BE2C (cell line): ENCODE results near the gene KCNA4.
"Not testable (repeated sequence)": the region's sequence is repeated elsewhere in the genome, so short reads cannot be mapped to it uniquely, and the experiment has no call there.

Experiments used
- DNase-seq: peaks from one replicate; pipeline ENCODE4 v3.0.0-alpha.2; 2020
- H3K27me3 ChIP-seq: fragments of 250-450 bp; sonication (Bioruptor Pico); 2 replicates; pipeline ENCODE4 v1.5.1; 2020; ENCODE audit warnings: mild to moderate bottlenecking
- H3K36me3 ChIP-seq: fragments of 250-450 bp; sonication (Bioruptor Pico); 2 replicates; pipeline ENCODE4 v1.5.1; 2020; ENCODE audit warnings: mild to moderate bottlenecking
- H3K4me1 ChIP-seq: fragments of 250-450 bp; sonication (Bioruptor Pico); 2 replicates; pipeline ENCODE4 v1.5.1; 2020
- H3K4me3 ChIP-seq: 2 replicates; pipeline ENCODE4 v1.5.1; 2011; ENCODE audit warnings: low read depth, low read length
- H3K9me3 ChIP-seq: fragments of 250-450 bp; sonication (Bioruptor Pico); 2 replicates; pipeline ENCODE4 v1.5.1; 2020
- TF ChIP-seq, protein P1 (sequence below): IDR thresholded peaks from 2 replicates; pipeline ENCODE4 v1.5.1; 2012; ENCODE audit warnings: mild to moderate bottlenecking, low read depth, low read length

Gene KCNA4

DNA sequence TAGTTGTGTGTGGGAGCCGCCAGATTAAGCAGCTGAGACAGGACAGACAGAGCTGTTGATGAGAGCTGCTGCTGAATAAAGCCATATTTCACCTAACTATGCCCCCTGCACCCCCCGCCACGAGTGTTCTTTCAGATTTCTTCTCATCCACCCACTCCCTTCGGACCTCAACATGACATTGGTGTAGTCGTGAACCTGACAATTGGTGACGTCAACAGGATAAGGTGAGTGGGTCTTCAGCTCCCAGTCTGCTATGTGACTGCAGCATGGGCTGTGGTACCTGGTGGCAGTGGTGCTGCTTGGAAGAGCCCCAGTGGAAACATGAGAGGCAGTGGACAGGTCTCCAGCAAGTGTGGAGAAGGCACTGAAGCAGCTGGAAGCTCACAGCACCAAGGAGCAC, 28.3 kb upstream of the KCNA4 start:
- Histone ChIP-seq H3K4me3 (no peak overlapping the region), H3K9me3 (no peaks in the 10 kb centered on the region), H3K36me3 (no peaks in the 10 kb centered on the region), H3K4me1 (no peaks in the 10 kb centered on the region), H3K27me3 (no peaks in the 10 kb centered on the region)
- no peak for DNase-seq
- TF ChIP-seq, protein P1, sequence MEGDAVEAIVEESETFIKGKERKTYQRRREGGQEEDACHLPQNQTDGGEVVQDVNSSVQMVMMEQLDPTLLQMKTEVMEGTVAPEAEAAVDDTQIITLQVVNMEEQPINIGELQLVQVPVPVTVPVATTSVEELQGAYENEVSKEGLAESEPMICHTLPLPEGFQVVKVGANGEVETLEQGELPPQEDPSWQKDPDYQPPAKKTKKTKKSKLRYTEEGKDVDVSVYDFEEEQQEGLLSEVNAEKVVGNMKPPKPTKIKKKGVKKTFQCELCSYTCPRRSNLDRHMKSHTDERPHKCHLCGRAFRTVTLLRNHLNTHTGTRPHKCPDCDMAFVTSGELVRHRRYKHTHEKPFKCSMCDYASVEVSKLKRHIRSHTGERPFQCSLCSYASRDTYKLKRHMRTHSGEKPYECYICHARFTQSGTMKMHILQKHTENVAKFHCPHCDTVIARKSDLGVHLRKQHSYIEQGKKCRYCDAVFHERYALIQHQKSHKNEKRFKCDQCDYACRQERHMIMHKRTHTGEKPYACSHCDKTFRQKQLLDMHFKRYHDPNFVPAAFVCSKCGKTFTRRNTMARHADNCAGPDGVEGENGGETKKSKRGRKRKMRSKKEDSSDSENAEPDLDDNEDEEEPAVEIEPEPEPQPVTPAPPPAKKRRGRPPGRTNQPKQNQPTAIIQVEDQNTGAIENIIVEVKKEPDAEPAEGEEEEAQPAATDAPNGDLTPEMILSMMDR = no peak

DNA sequence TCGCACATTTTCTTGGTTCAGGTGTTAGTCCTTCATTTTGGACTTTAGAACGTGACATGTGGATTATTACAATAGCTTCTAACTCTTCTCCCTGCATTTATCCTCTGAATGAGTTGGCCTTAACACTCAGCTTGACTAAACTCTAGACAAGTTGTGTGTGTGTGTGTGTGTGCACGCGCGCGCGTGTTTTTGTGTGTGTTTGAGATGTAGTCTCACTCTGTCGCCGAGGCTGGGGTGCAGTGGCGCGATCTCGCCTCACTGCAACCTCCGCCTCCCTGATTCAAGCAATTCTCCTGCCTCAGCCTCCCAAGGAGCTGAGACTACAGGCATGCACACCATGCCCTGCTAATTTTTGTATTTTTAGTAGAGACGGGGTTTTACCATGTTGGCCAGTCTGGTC, 24.3 kb upstream of the KCNA4 start:
- H3K4me1 ChIP-seq = no peaks in the 10 kb centered on the region
- no peaks in the 10 kb centered on the region for H3K9me3 ChIP-seq
- no peaks in the 10 kb centered on the region for H3K27me3 ChIP-seq
- DNase-seq = no peak
- no peak overlapping the region for H3K4me3 ChIP-seq
- H3K36me3 ChIP-seq = no peaks in the 10 kb centered on the region
- TF ChIP-seq, protein P1 = no peak

DNA sequence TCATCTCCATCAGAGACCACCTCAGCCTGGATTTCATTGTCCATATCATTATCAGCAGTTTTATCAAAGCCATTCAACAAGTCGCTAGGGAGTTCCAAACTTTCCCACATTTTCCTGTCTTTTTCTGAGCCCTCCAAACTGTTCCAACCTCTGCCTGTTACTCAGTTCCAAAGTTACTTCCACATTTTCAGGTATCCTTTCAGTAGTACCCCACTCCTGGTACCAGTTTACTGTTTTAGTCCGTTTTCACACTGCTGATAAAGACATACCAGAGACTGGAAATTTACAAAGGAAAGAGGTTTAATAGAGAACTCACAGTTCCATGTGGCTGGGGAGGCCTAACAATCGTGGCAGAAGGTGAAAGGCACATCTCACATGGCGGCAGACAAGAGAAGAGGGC, 17.9 kb upstream of the KCNA4 start:
- H3K4me3 ChIP-seq, H3K27me3 ChIP-seq, H3K4me1 ChIP-seq: not testable (repeated sequence)

DNA sequence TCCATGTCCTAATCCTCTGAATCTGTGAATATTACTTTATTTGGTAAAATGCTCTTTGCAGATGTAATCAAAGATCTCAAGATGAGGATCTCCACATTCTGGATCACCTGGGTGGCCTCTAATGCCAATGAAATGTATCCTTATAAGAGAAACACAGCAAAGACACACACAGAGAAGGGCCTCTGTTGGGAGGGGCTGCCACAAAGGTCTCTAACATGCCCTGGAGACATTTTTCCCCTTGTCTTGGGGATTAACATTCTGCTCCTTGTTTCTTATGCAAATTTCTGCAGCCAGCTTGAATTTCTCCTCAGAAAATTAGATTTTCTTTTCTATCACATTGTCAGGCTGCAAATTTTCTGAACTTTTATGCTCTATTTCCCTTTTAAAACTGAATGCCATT, 17.3 kb upstream of the KCNA4 start:
- not testable (repeated sequence) for DNase-seq, H3K36me3 ChIP-seq

More for the DNA sequence above, 17.9 kb upstream of the KCNA4 start:
- H3K36me3 ChIP-seq, H3K9me3 ChIP-seq, DNase-seq: not testable (repeated sequence)

DNA sequence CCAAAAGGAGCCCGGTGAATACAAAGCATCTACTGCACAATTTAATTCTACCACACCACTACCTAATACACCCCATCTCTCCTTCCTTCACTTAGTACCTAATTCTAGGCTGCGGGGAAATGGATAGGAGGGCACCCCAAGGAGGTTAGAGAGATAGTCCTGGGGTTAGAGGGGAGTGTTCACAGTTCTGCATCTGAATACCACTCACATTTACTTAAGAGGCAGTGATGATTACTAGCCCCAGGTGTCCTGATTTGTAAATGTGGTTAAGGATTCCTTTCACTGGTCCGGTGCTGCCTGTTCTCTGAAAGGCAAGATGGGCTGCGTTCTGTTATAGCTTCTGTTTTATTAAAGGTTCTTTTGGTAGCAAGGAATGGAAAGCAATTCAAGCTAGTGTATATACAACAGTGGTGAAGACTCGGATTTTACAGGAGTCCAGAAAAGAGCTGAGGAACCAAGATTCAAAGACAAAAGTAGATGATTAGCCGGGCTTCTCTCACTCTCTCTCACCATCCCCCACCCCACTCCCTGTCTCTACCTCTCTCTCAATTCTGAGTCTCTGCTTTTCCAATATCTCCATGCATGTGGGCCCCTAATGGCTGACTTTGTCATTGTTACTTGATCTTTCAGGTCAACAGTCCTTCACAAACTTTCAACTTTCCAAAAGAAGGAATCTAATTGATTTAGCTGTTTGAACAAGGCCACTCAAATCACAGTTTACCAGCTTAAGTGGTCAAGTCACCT, 8.7 kb upstream of the KCNA4 start:
- TF ChIP-seq, protein P1 = no peak
- H3K4me1 ChIP-seq = no peaks in the 10 kb centered on the region
- H3K4me3 ChIP-seq = no peak overlapping the region
- H3K9me3 ChIP-seq = no peaks in the 10 kb centered on the region
- DNase-seq = no peak
- H3K27me3 ChIP-seq = no peaks in the 10 kb centered on the region
- no peaks in the 10 kb centered on the region for H3K36me3 ChIP-seq

More for the DNA sequence above, 17.3 kb upstream of the KCNA4 start:
- not testable (repeated sequence) for H3K4me3 ChIP-seq, H3K9me3 ChIP-seq, H3K4me1 ChIP-seq, H3K27me3 ChIP-seq

DNA sequence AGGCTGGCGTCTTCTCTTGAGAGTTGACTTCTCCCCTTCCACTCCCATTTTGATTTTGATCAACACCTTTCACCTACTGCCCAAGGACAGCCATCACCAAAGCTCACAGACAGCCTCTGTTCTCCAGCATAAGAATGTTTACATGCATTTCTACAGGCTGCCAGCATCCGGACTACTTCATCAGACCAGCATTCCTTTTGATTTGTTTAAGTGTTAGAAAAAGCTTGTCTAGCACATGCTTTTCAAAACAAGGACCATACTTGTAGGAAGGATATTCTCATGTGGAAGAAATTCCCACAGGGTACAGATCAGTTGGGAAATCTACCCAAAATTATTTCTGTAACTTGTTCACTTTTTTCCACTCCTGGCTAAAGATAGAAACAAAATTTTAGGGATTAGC, 6.2 kb upstream of the KCNA4 start:
- Histone ChIP-seq H3K4me1 (no peaks in the 10 kb centered on the region), H3K27me3 (no peaks in the 10 kb centered on the region), H3K36me3 (no peaks in the 10 kb centered on the region), H3K9me3 (no peaks in the 10 kb centered on the region), H3K4me3 (no peak overlapping the region)
- TF ChIP-seq, protein P1 = no peak
- DNase-seq = no peak

DNA sequence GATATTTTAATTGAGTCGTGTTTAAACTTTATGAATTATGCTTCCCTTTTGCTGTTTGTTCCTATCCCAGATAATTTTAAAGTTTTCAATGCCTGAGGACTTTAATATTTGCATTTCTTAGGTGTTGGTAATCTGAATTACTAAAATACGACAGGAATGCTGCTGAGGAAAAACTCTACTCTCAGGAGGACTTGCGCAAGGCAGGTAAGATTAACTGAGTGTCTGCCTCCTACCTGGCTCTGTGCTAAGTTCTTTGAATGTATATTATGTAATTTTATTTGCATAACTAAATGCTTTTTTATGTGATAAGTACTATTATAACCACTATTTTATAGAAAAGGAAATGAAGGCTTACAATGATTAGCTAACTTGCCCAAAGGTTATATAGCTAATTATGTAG, 2.7 kb upstream of the KCNA4 start:
- TF ChIP-seq, protein P1 = no peak
- H3K4me3 ChIP-seq = no peak overlapping the region
- H3K27me3 ChIP-seq = no peaks in the 10 kb centered on the region
- H3K4me1 ChIP-seq = no peaks in the 10 kb centered on the region
- no peaks in the 10 kb centered on the region for H3K9me3 ChIP-seq
- no peaks in the 10 kb centered on the region for H3K36me3 ChIP-seq
- DNase-seq = no peak
